ENCODE measurements around the gene NUAK1. TPM values are rescaled to one million over a fixed set of nuclear protein-coding genes. Genes with fewer than 3 reads are reported as not detected.

The NUAK1 gene
- total RNA-seq, 2 experiments from 2014 or later = 0.03 TPM; not detected in 1

DNA sequence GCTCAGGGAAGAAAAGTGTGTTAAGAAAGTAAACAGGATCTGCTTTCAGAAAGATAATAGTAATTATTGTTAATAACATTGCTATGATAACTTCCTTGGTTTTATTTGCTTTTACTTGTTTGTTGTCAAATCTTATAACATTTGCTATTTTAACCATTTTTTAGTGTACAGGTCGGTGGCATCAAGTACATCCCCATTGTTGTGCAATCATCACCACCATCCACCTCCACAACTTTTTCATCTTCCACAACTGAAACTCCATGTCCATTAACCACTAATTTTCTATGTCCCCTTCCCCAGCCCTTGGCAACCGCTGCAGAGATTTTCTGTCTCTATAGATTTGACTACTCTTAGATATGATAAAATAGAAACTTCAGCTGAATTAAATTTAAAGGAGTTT lies 22.7 kb upstream of the NUAK1 start:
- Histone ChIP-seq H3K4me2 (ENCODE audit: low read length) (no peak overlapping the region), H2AFZ (ENCODE audit: low read length) (no peak overlapping the region), H3K36me3 (ENCODE audit: insufficient read depth, low read length) (no peaks in the 10 kb centered on the region), H4K20me1 (ENCODE audit: insufficient read depth, low read length) (no peaks in the 10 kb centered on the region), H3K9me3 (ENCODE audit: low read length) (no peaks in the 10 kb centered on the region), H3K79me2 (ENCODE audit: insufficient read depth, low read depth, low read length) (no peaks in the 10 kb centered on the region), H3K27ac (ENCODE audit: low read depth, low read length, poor library complexity, severe bottlenecking) (no peak overlapping the region), H3K9me2 (ENCODE audit: insufficient read depth, low read length) (no peaks in the 10 kb centered on the region), H3K4me3 (ENCODE audit: low read depth, low read length, poor library complexity, severe bottlenecking) (no peak overlapping the region), H3K4me1 (ENCODE audit: insufficient read depth, low read length, poor library complexity, severe bottlenecking) (no peaks in the 10 kb centered on the region)
- BruUV-seq (replicated peaks) = no TSS peak
- no peak for TF ChIP-seq EZH2phosphoT487 (IDR thresholded peaks at IDR 0.05; ENCODE audit: borderline replicate concordance, low read depth, low read length)
- TF ChIP-seq, protein P1, sequence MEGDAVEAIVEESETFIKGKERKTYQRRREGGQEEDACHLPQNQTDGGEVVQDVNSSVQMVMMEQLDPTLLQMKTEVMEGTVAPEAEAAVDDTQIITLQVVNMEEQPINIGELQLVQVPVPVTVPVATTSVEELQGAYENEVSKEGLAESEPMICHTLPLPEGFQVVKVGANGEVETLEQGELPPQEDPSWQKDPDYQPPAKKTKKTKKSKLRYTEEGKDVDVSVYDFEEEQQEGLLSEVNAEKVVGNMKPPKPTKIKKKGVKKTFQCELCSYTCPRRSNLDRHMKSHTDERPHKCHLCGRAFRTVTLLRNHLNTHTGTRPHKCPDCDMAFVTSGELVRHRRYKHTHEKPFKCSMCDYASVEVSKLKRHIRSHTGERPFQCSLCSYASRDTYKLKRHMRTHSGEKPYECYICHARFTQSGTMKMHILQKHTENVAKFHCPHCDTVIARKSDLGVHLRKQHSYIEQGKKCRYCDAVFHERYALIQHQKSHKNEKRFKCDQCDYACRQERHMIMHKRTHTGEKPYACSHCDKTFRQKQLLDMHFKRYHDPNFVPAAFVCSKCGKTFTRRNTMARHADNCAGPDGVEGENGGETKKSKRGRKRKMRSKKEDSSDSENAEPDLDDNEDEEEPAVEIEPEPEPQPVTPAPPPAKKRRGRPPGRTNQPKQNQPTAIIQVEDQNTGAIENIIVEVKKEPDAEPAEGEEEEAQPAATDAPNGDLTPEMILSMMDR (conservative IDR thresholded peaks at IDR 0.05; ENCODE audit: low read length) = no peak
- intact Hi-C loops (cut with micrococcal nuclease; ENCODE audit: unreplicated experiment) = no loop called here
- ChIA-PET CTCF (ENCODE audit: unreplicated experiment) (no interaction called here), POLR2A (no interaction called here)
- DNase-seq (ENCODE audit: low spot score) = no peak

DNA sequence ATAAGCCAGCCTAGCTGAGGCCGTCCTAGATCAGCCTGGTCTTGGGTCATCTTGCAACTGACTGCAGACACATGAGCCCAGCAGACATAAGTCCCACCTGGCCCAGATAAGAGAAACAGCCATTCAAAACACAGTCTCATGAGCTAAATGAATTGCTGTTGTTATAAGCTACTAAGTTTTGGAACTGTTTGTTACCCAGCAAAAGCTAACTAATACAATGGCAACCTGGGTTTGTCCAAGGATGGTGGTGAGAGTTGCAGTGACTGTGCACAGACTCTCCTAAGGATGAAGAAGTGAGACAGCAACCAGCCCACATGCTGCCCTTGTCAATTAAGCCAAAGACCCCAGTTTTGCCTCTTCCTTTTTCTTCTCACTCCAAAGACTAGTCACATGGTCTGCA lies 22.2 kb upstream of the NUAK1 start:
- no peak overlapping the region for H3K4me3 ChIP-seq (ENCODE audit: low read depth, low read length, poor library complexity, severe bottlenecking)
- DNase-seq (ENCODE audit: low spot score) = no peak
- BruUV-seq (replicated peaks) = no TSS peak
- H3K36me3 ChIP-seq (ENCODE audit: insufficient read depth, low read length) = no peaks in the 10 kb centered on the region
- H4K20me1 ChIP-seq (ENCODE audit: insufficient read depth, low read length) = no peaks in the 10 kb centered on the region
- H3K4me2 ChIP-seq (ENCODE audit: low read length) = no peak overlapping the region
- CTCF ChIA-PET (ENCODE audit: unreplicated experiment) = no interaction called here
- H3K79me2 ChIP-seq (ENCODE audit: insufficient read depth, low read depth, low read length) = no peaks in the 10 kb centered on the region
- H3K9me3 ChIP-seq (ENCODE audit: low read length) = no peaks in the 10 kb centered on the region
- intact Hi-C loops (cut with micrococcal nuclease; ENCODE audit: unreplicated experiment) = no loop called here
- TF ChIP-seq, protein P1 (conservative IDR thresholded peaks at IDR 0.05; ENCODE audit: low read length) = no peak
- no peak for TF ChIP-seq EZH2phosphoT487 (IDR thresholded peaks at IDR 0.05; ENCODE audit: borderline replicate concordance, low read depth, low read length)
- H3K9me2 ChIP-seq (ENCODE audit: insufficient read depth, low read length) = no peaks in the 10 kb centered on the region
- no peak overlapping the region for H2AFZ ChIP-seq (ENCODE audit: low read length)
- POLR2A ChIA-PET = interaction anchor here (0.6 kb wide), 1 partner anchor 227 kb away, joined by 3 read pairs; no protein-coding TSS in a partner anchor
- H3K27ac ChIP-seq (ENCODE audit: low read depth, low read length, poor library complexity, severe bottlenecking) = no peak overlapping the region
- H3K4me1 ChIP-seq (ENCODE audit: insufficient read depth, low read length, poor library complexity, severe bottlenecking) = no peaks in the 10 kb centered on the region

DNA sequence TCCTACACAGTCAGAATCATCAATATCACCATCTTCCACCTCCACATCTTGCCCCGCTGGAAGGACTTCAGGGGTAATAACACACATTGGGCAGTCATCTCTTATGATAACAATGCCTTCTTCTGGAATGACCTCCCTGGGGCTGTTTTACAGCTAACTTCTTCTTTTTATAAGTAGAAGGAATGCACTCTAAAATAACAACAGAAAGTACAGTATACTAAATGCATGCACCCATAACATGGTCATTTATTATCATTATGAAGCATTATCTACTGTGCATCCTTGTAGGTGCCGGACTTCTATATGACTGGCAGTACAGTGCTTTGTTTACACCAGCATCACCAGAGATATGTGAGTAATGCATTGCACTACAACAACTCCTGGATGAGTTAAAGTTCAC lies 19.0 kb upstream of the NUAK1 start:
- H4K20me1 ChIP-seq (ENCODE audit: insufficient read depth, low read length) = no peaks in the 10 kb centered on the region
- no peaks in the 10 kb centered on the region for H3K9me3 ChIP-seq (ENCODE audit: low read length)
- no TSS peak for BruUV-seq (replicated peaks)
- intact Hi-C loops (cut with micrococcal nuclease; ENCODE audit: unreplicated experiment) = no loop called here
- CTCF ChIA-PET (ENCODE audit: unreplicated experiment) = no interaction called here
- no peaks in the 10 kb centered on the region for H3K79me2 ChIP-seq (ENCODE audit: insufficient read depth, low read depth, low read length)
- no peaks in the 10 kb centered on the region for H3K4me1 ChIP-seq (ENCODE audit: insufficient read depth, low read length, poor library complexity, severe bottlenecking)
- H3K27ac ChIP-seq (ENCODE audit: low read depth, low read length, poor library complexity, severe bottlenecking) = no peak overlapping the region
- H3K4me3 ChIP-seq (ENCODE audit: low read depth, low read length, poor library complexity, severe bottlenecking) = no peak overlapping the region
- H3K4me2 ChIP-seq (ENCODE audit: low read length) = no peak overlapping the region
- H3K9me2 ChIP-seq (ENCODE audit: insufficient read depth, low read length) = no peaks in the 10 kb centered on the region
- H3K36me3 ChIP-seq (ENCODE audit: insufficient read depth, low read length) = no peaks in the 10 kb centered on the region
- POLR2A ChIA-PET = interaction anchor here (0.6 to 1.6 kb wide), 3 partner anchors 14 to 1821 kb away, joined by 3 to 5 read pairs (median 4); no protein-coding TSS in a partner anchor
- DNase-seq (ENCODE audit: low spot score) = no peak
- H2AFZ ChIP-seq (ENCODE audit: low read length) = no peak overlapping the region
- TF ChIP-seq, protein P1 (conservative IDR thresholded peaks at IDR 0.05; ENCODE audit: low read length) = no peak
- no peak for TF ChIP-seq EZH2phosphoT487 (IDR thresholded peaks at IDR 0.05; ENCODE audit: borderline replicate concordance, low read depth, low read length)
